K562 (cell line): ENCODE data around the gene MBOAT1. TPM values are rescaled to one million over a fixed set of nuclear protein-coding genes. Genes with fewer than 3 reads are reported as not detected.

Experiments used
- E2F6 ChIP-seq, 2 experiments: IDR thresholded peaks; 2 replicates each; pipeline ENCODE4 v1.6.1; 2011; ENCODE audit warnings: borderline replicate concordance in 1 of 2, control low read depth in 1 of 2, low read depth in 1 of 2, low read length in 1 of 2, mild to moderate bottlenecking in 1 of 2, mixed read lengths in 1 of 2, moderate library complexity in 1 of 2; ENCODE audit not compliant: insufficient read depth in 1 of 2, insufficient read length in 1 of 2, poor library complexity in 1 of 2, severe bottlenecking in 1 of 2; ENCODE audit errors: extremely low read depth in 1 of 2
- FOXA1 ChIP-seq: fragments of 450-650 bp; IDR thresholded peaks from 2 replicates; pipeline ENCODE4 v1.6.1; 2016; ENCODE audit warnings: mild to moderate bottlenecking, borderline replicate concordance
- FUS ChIP-seq: fragments of 200-400 bp; formaldehyde crosslinking; optimal IDR thresholded peaks from 2 replicates; pipeline ENCODE3; 2017; ENCODE audit warnings: low read depth, low read length
- HEY1 ChIP-seq: fragments of 250-450 bp; sonication (Bioruptor Pico); IDR thresholded peaks from 2 replicates; pipeline ENCODE4 v1.5.0; 2020; ENCODE audit warnings: mild to moderate bottlenecking, moderate library complexity, borderline replicate concordance
- MAZ ChIP-seq, 2 experiments: fragments of 450-650 bp in 1 of 2; sonication (generic) in 1 of 2; formaldehyde crosslinking; IDR thresholded peaks in 1 of 2; conservative IDR thresholded peaks in 1 of 2; 2 replicates each; pipeline versions ENCODE4 v1.4.0 to v1.5.0; 2020; ENCODE audit warnings: mild to moderate bottlenecking in 1 of 2, missing genetic modification reagents in 1 of 2
- MTA1 ChIP-seq: fragments of 450-650 bp; IDR thresholded peaks from 2 replicates; pipeline ENCODE4 v1.6.1; 2017; ENCODE audit warnings: borderline replicate concordance
- NCOA2 ChIP-seq, 2 experiments: fragments of 450-650 bp; IDR thresholded peaks; 2 replicates each; pipeline ENCODE4 v1.6.1; 2018; ENCODE audit warnings: mild to moderate bottlenecking in 2 of 2, moderate library complexity in 1 of 2; ENCODE audit not compliant: partially characterized antibody in 2 of 2
- PHF21A ChIP-seq: fragments of 450-650 bp; IDR thresholded peaks from 2 replicates; pipeline ENCODE4 v1.6.1; 2017; ENCODE audit warnings: low read depth, borderline replicate concordance
- PTBP1 ChIP-seq: fragments of 200-400 bp; formaldehyde crosslinking; IDR thresholded peaks from 2 replicates; pipeline ENCODE4 v1.6.1; 2017; ENCODE audit warnings: low read depth, low read length
- RBBP5 ChIP-seq: fragments of 200-600 bp; sonication (generic); IDR thresholded peaks from 2 replicates; pipeline ENCODE4 v1.6.1; 2012; ENCODE audit warnings: borderline replicate concordance, mild to moderate bottlenecking, low read length, control low read depth, inconsistent platforms; ENCODE audit not compliant: insufficient read depth, poor library complexity, severe bottlenecking
- SIRT6 ChIP-seq: IDR thresholded peaks from one replicate; pipeline ENCODE4 v1.6.1; 2012; ENCODE audit warnings: low read depth, mild to moderate bottlenecking, control low read depth, inconsistent platforms, low read length, moderate library complexity
- SIX5 ChIP-seq, 2 experiments: IDR thresholded peaks; 2 replicates each; pipeline ENCODE4 v1.6.1; 2011; ENCODE audit warnings: low read length in 2 of 2, borderline replicate concordance in 1 of 2, low read depth in 1 of 2, mild to moderate bottlenecking in 1 of 2, moderate library complexity in 1 of 2; ENCODE audit not compliant: insufficient read depth in 1 of 2
- TARDBP ChIP-seq: fragments of 450-650 bp; IDR thresholded peaks from 2 replicates; pipeline ENCODE4 v1.6.1; 2016
- ZBED1 ChIP-seq: IDR thresholded peaks from 2 replicates; pipeline ENCODE4 v1.6.1; 2014
- ZFP91 ChIP-seq: sonication (generic); formaldehyde crosslinking; IDR thresholded peaks from 2 replicates; pipeline ENCODE4 v1.8.0; 2022; ENCODE audit warnings: mild to moderate bottlenecking, missing genetic modification reagents
- ZNF41 ChIP-seq: fragments of 250-450 bp; sonication (Bioruptor Pico); conservative IDR thresholded peaks from 2 replicates; pipeline ENCODE4 v1.4.0; 2020; ENCODE audit warnings: mild to moderate bottlenecking
- ZNF740 ChIP-seq, 3 experiments: fragments of 200-800 bp in 1 of 3; sonication (Bioruptor generic) in 1 of 3; sonication (generic) in 1 of 3; formaldehyde crosslinking in 1 of 3; IDR thresholded peaks; 2 replicates each; pipeline versions ENCODE4 v1.6.1 to v1.8.0; 2016 to 2022; ENCODE audit warnings: mild to moderate bottlenecking in 2 of 3, missing compliant biosample characterization in 2 of 3, missing genetic modification characterization in 2 of 3, missing genetic modification reagents in 1 of 3
- polyA plus RNA-seq, 8 experiments: library from polyadenylated mRNA; depleted of rRNA in 4 of 8; stranded (reverse) in 5 of 8; unstranded in 3 of 8; fragments of >200 nt; fragmentation: Nextera tagmentation in 2 of 8; fragmentation: Illumina TruSeq in 1 of 8; extraction: Ambion mirVana in 2 of 8; extraction: Trizol in 1 of 8; gene quantifications; 2 replicates each; pipeline versions ENCODE4 v1.2.1 to v1.2.3, GENCODE V29; 2011 to 2014; ENCODE audit warnings: inconsistent platforms in 1 of 8, missing spikeins in 1 of 8
- total RNA-seq, 7 experiments: library from RNA; depleted of rRNA in 6 of 7; stranded (reverse); fragments of >200 nt in 6 of 7; fragmentation: Illumina TruSeq in 2 of 7; extraction: Trizol in 2 of 7; gene quantifications; 2 replicates each; pipeline versions ENCODE4 v1.2.1 to v1.2.3, GENCODE V29; 2011 to 2021; ENCODE audit warnings: low replicate concordance in 1 of 7
- TF ChIP-seq, protein P1 (sequence below), 2 experiments: fragments of 450-650 bp in 1 of 2; sonication (generic) in 1 of 2; formaldehyde crosslinking in 1 of 2; IDR thresholded peaks in 1 of 2; conservative IDR thresholded peaks in 1 of 2; 2 replicates each; pipeline versions ENCODE4 v1.6.1 to v1.8.1; 2016 to 2023; ENCODE audit warnings: mild to moderate bottlenecking in 2 of 2, moderate library complexity in 2 of 2, inconsistent platforms in 1 of 2, missing genetic modification reagents in 1 of 2
- TF ChIP-seq, protein P2 (sequence below): fragments of 250-450 bp; sonication (Bioruptor Pico); IDR thresholded peaks from 2 replicates; pipeline ENCODE4 v1.5.0; 2021

The MBOAT1 gene
- total and polyA plus RNA-seq, 9 of the 15 experiments (the other 6 are each of a cell fraction or from before 2014, with no cell fraction given): 0.13 to 16.5 (median 10.3) TPM

GRCh38 chr6:20212392-20213111 is at the start of gene MBOAT1 (continued):
- TF ChIP-seq MAZ (CRISPR knock-in tag; conservative IDR thresholded peaks at IDR 0.05 in 1 of 2, IDR thresholded peaks at IDR 0.05 in 1 of 2) (peak; percentile 78 to 91; a peak in 3 of 4 replicates), SIRT6 (no peak), MTA1 (no peak), PTBP1 (no peak), ZBED1 (no peak), FUS (peak; percentile 74), FOXA1 (no peak), ZNF740 (CRISPR knock-in tag; IDR thresholded peaks at IDR 0.05) (0 out of 2 replicates have a peak, but pooled peaks have one; percentile 36), ZNF740 (tag; IDR thresholded peaks at IDR 0.05) (no peak), NCOA2 (IDR thresholded peaks at IDR 0.05; ENCODE audit: partially characterized antibody in 2 of 2) (no peak), ZFP91 (CRISPR knock-in tag) (no peak), PHF21A (peak; percentile 53; the same call in 1 of the 2 replicates), RBBP5 (peak; percentile 81), E2F6 (IDR thresholded peaks at IDR 0.05; ENCODE audit: borderline replicate concordance in 1 of 2, extremely low read depth in 1 of 2, insufficient read depth in 1 of 2, insufficient read length in 1 of 2, low read depth in 1 of 2, low read length in 1 of 2, poor library complexity in 1 of 2, severe bottlenecking in 1 of 2) (peak; percentile 93 to 98), HEY1 (CRISPR knock-in tag) (no peak), TARDBP (peak; percentile 28; the same call in 1 of the 2 replicates), SIX5 (IDR thresholded peaks at IDR 0.05; ENCODE audit: borderline replicate concordance in 1 of 2, insufficient read depth in 1 of 2, low read depth in 1 of 2, low read length in 2 of 2) (no peak), ZNF41 (no peak)
- TF ChIP-seq, protein P1, sequence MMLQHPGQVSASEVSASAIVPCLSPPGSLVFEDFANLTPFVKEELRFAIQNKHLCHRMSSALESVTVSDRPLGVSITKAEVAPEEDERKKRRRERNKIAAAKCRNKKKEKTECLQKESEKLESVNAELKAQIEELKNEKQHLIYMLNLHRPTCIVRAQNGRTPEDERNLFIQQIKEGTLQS (IDR thresholded peaks at IDR 0.05): no peak
- TF ChIP-seq, protein P1 (CRISPR knock-in tag; conservative IDR thresholded peaks at IDR 0.05): no peak
- TF ChIP-seq, protein P2, sequence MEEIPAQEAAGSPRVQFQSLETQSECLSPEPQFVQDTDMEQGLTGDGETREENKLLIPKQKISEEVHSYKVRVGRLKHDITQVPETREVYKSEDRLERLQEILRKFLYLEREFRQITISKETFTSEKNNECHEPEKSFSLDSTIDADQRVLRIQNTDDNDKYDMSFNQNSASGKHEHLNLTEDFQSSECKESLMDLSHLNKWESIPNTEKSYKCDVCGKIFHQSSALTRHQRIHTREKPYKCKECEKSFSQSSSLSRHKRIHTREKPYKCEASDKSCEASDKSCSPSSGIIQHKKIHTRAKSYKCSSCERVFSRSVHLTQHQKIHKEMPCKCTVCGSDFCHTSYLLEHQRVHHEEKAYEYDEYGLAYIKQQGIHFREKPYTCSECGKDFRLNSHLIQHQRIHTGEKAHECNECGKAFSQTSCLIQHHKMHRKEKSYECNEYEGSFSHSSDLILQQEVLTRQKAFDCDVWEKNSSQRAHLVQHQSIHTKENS (CRISPR knock-in tag): no peak
